ENCODE results near the gene AMOTL1.

- TF ChIP-seq CTCF (IDR thresholded peaks at IDR 0.05) (no peak), POLR2A (IDR thresholded peaks at IDR 0.05) (no peak)
Measured at GRCh38 chr11:94858012-94858705, 90.0 kb downstream of the AMOTL1 start.
